ENCODE measurements around the gene MYO1F. TPM values are rescaled to one million over a fixed set of nuclear protein-coding genes. Genes with fewer than 3 reads are reported as not detected.

MYO1F gene
- total and polyA plus RNA-seq, 2 of the 13 experiments (the other 11 are each of a cell fraction or from before 2014, with no cell fraction given): 0.09 to 0.13 TPM

DNA sequence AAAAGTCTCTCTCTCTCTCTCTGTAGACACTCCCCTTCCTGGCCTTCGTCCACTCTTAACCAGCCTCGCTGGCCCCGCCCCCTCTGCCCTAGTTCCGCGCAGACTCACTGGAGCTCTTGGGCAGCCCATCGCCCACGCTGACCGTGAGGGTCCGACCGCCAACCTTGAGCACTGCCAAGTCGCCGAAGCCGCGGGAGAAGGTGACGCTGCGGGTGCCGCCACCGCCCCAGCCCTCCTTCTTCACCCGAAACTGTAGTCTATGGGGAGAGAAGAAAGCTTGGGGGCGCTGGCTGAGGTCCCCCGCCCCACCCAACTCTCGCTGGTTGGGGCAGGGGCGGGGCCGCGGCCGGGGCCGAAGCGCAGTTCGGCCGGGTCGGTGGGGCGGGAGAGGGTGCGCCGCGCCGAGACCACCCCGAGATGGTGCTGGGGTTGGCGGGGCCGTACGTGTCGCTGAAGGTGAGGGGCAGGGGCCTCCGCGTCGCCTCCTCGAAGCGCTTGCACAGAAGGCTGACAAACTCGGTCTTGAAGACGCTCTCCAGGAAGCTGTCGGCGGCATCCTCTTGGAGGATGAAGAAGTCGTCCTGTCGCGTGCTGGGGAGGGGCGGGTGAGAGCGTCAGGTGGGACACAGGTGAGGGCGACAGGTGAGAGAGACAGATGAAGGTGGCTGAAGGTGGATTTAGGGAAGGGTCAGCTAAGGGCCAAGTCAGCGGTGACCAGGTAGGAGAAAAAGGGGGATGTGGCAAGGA, 50.7 kb downstream of the MYO1F start (continued):
- TF ChIP-seq, protein P1, sequence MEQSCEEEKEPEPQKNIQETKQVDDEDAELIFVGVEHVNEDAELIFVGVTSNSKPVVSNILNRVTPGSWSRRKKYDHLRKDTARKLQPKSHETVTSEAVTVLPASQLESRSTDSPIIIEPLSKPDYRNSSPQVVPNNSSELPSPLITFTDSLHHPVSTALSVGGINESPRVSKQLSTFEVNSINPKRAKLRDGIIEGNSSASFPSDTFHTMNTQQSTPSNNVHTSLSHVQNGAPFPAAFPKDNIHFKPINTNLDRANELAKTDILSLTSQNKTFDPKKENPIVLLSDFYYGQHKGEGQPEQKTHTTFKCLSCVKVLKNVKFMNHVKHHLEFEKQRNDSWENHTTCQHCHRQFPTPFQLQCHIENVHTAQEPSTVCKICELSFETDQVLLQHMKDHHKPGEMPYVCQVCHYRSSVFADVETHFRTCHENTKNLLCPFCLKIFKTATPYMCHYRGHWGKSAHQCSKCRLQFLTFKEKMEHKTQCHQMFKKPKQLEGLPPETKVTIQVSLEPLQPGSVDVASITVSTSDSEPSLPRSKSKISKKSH (CRISPR knock-in tag; IDR thresholded peaks at IDR 0.05; ENCODE audit: borderline replicate concordance): no peak
- TF ChIP-seq POLR2AphosphoS5 (IDR thresholded peaks at IDR 0.05; ENCODE audit: low read depth, low read length) (peak; percentile 83), DNMT1 (CRISPR knock-in tag; IDR thresholded peaks at IDR 0.05) (0 out of 2 replicates have a peak, but pooled peaks have one; percentile 27), ZNF253 (CRISPR knock-in tag; IDR thresholded peaks at IDR 0.05; ENCODE audit: borderline replicate concordance) (peak; percentile 21; the same call in 1 of the 2 replicates), PRDM15 (CRISPR knock-in tag; IDR thresholded peaks at IDR 0.05) (peak; percentile 34; the same call in 1 of the 2 replicates), MXI1 (IDR thresholded peaks at IDR 0.05; ENCODE audit: borderline replicate concordance, low read depth, low read length) (peak; percentile 30; the same call in 1 of the 3 replicates), MAFF (IDR thresholded peaks at IDR 0.05; ENCODE audit: low read depth, low read length) (no peak), POLR2G (IDR thresholded peaks at IDR 0.05; ENCODE audit: low read depth, low read length) (peak; percentile 90), REL (CRISPR knock-in tag; conservative IDR thresholded peaks at IDR 0.05) (peak; percentile 62; the same call in 1 of the 2 replicates), JDP2 (CRISPR knock-in tag; IDR thresholded peaks at IDR 0.05; ENCODE audit: borderline replicate concordance) (no peak), SAFB2 (CRISPR knock-in tag; IDR thresholded peaks at IDR 0.05; ENCODE audit: borderline replicate concordance, low read depth) (0 out of 2 replicates have a peak, but pooled peaks have one; percentile 41), KLF12 (CRISPR knock-in tag; IDR thresholded peaks at IDR 0.05; ENCODE audit: borderline replicate concordance) (no peak), GABPB1 (CRISPR knock-in tag; IDR thresholded peaks at IDR 0.05) (peak; percentile 77; the same call in 1 of the 2 replicates)
- TF ChIP-seq, protein P2, sequence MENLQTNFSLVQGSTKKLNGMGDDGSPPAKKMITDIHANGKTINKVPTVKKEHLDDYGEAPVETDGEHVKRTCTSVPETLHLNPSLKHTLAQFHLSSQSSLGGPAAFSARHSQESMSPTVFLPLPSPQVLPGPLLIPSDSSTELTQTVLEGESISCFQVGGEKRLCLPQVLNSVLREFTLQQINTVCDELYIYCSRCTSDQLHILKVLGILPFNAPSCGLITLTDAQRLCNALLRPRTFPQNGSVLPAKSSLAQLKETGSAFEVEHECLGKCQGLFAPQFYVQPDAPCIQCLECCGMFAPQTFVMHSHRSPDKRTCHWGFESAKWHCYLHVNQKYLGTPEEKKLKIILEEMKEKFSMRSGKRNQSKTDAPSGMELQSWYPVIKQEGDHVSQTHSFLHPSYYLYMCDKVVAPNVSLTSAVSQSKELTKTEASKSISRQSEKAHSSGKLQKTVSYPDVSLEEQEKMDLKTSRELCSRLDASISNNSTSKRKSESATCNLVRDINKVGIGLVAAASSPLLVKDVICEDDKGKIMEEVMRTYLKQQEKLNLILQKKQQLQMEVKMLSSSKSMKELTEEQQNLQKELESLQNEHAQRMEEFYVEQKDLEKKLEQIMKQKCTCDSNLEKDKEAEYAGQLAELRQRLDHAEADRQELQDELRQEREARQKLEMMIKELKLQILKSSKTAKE (CRISPR knock-in tag; IDR thresholded peaks at IDR 0.05; ENCODE audit: borderline replicate concordance): 0 out of 2 replicates have a peak, but pooled peaks have one; percentile 18

Measured in HepG2 (cell line).